Stomach (tissue), 4 donors: ENCODE results near the gene CCR1.

Experiments used
- EP300 ChIP-seq: sonication (generic); formaldehyde crosslinking; IDR thresholded peaks from one replicate; pipeline ENCODE4 v1.6.1; 2017; ENCODE audit warnings: antibody characterized with exemption
- POLR2A ChIP-seq, 4 donors: fragments of 450-650 bp; IDR thresholded peaks; one replicate each; pipeline ENCODE4 v1.6.1; 2016; ENCODE audit warnings: antibody characterized with exemption in 4 of 4, control low read depth in 2 of 4, mild to moderate bottlenecking in 1 of 4, moderate library complexity in 1 of 4
- POLR2AphosphoS5 ChIP-seq, 3 donors: sonication (generic); formaldehyde crosslinking; IDR thresholded peaks; one replicate each; pipeline ENCODE4 v1.6.1; 2016; ENCODE audit warnings: antibody characterized with exemption in 3 of 3
- TF ChIP-seq, protein P1 (sequence below), 7 experiments: fragments of 450-650 bp in 4 of 7; fragments of 200-600 bp in 3 of 7; sonication (generic) in 3 of 7; IDR thresholded peaks; one replicate each; pipeline ENCODE4 v1.5.1; 2016 to 2019; ENCODE audit warnings: antibody characterized with exemption in 7 of 7, control low read depth in 2 of 7, mild to moderate bottlenecking in 1 of 7

DNA sequence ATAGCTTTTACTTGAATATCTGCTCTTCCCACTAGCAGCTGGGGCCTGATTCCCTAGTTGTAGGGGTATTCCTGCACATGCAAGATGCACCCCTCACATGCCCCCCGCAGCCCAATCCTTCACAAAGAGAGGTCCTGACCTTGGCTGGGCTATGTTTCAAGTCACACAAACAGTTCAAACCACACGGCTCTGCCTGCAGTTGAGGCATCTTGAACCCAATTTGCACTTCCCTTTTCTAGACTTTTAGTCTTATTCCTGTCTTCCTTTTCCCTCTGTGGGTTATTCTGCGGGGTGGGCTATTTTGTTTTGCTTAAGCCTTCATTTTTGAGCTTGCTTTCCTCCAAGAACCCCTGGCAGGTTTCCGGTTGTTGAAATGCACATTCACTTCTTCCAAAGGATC, 13.3 kb upstream of the CCR1 start:
- TF ChIP-seq POLR2AphosphoS5 (IDR thresholded peaks at IDR 0.05) = no peak
- TF ChIP-seq POLR2A (IDR thresholded peaks at IDR 0.05) = no peak
- TF ChIP-seq, protein P1, sequence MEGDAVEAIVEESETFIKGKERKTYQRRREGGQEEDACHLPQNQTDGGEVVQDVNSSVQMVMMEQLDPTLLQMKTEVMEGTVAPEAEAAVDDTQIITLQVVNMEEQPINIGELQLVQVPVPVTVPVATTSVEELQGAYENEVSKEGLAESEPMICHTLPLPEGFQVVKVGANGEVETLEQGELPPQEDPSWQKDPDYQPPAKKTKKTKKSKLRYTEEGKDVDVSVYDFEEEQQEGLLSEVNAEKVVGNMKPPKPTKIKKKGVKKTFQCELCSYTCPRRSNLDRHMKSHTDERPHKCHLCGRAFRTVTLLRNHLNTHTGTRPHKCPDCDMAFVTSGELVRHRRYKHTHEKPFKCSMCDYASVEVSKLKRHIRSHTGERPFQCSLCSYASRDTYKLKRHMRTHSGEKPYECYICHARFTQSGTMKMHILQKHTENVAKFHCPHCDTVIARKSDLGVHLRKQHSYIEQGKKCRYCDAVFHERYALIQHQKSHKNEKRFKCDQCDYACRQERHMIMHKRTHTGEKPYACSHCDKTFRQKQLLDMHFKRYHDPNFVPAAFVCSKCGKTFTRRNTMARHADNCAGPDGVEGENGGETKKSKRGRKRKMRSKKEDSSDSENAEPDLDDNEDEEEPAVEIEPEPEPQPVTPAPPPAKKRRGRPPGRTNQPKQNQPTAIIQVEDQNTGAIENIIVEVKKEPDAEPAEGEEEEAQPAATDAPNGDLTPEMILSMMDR (IDR thresholded peaks at IDR 0.05) = no peak
- TF ChIP-seq EP300 = no peak
